ENCODE data around the gene SOAT1.
"Not testable (repeated sequence)": the region's sequence is repeated elsewhere in the genome, so short reads cannot be mapped to it uniquely, and the experiment has no call there.

Gene SOAT1

GRCh38 chr1:179293340-179294327 is at the start of gene SOAT1:
SOAT1 (plus strand) TSS chr1:179293797; CDS start chr1:179302685, 8,888 bp downstream.
- peak; percentile 95 for DNase-seq (ENCODE audit: low spot score)

- not testable (repeated sequence) for DNase-seq (ENCODE audit: low spot score)
Observed at GRCh38 chr1:179245426-179245825, 48.2 kb upstream of the SOAT1 start.

GRCh38 chr1:179247923-179248322 is 45.7 kb upstream of the SOAT1 start:
- DNase-seq (ENCODE audit: low spot score), result no peak

GRCh38 chr1:179251675-179252074 is 41.9 kb upstream of the SOAT1 start:
- DNase-seq (ENCODE audit: low spot score), result no peak

- no peak for DNase-seq (ENCODE audit: low spot score)
Observed at GRCh38 chr1:179252606-179253005, 41.0 kb upstream of the SOAT1 start.

- no peak for DNase-seq (ENCODE audit: low spot score)
Observed at GRCh38 chr1:179253286-179253972, 40.2 kb upstream of the SOAT1 start.

- DNase-seq (ENCODE audit: low spot score), result no peak
Observed at GRCh38 chr1:179262183-179262582, 31.4 kb upstream of the SOAT1 start.

GRCh38 chr1:179263121-179263520 is 30.5 kb upstream of the SOAT1 start:
- no peak for DNase-seq (ENCODE audit: low spot score)

- DNase-seq (ENCODE audit: low spot score), result no peak
Observed at GRCh38 chr1:179264507-179264906, 29.1 kb upstream of the SOAT1 start.

GRCh38 chr1:179269071-179269470 is 24.5 kb upstream of the SOAT1 start:
- no peak for DNase-seq (ENCODE audit: low spot score)

- not testable (repeated sequence) for DNase-seq (ENCODE audit: low spot score)
Observed at GRCh38 chr1:179274424-179274823, 19.2 kb upstream of the SOAT1 start.

GRCh38 chr1:179278920-179279319 is 14.7 kb upstream of the SOAT1 start:
- no peak for DNase-seq (ENCODE audit: low spot score)

GRCh38 chr1:179283992-179284391 is 9.6 kb upstream of the SOAT1 start:
- DNase-seq (ENCODE audit: low spot score), result no peak

GRCh38 chr1:179287946-179288345 is 5.7 kb upstream of the SOAT1 start:
- no peak for DNase-seq (ENCODE audit: low spot score)

GRCh38 chr1:179288977-179289376 is 4.6 kb upstream of the SOAT1 start:
- DNase-seq (ENCODE audit: low spot score), result no peak

- no peak for DNase-seq (ENCODE audit: low spot score)
Observed at GRCh38 chr1:179295164-179295755, 1.7 kb downstream of the SOAT1 start.

GRCh38 chr1:179296356-179297104 is 2.9 kb downstream of the SOAT1 start:
- DNase-seq (ENCODE audit: low spot score), result no peak

- DNase-seq (ENCODE audit: low spot score), result no peak
Observed at GRCh38 chr1:179297105-179297378, 3.4 kb downstream of the SOAT1 start.

- no peak for DNase-seq (ENCODE audit: low spot score)
Observed at GRCh38 chr1:179298952-179299351, 5.4 kb downstream of the SOAT1 start.

GRCh38 chr1:179300112-179300511 is 6.5 kb downstream of the SOAT1 start:
- DNase-seq (ENCODE audit: low spot score), result no peak

- DNase-seq (ENCODE audit: low spot score), result no peak
Observed at GRCh38 chr1:179302070-179302469, 8.5 kb downstream of the SOAT1 start.

GRCh38 chr1:179303200-179303785 is 9.7 kb downstream of the SOAT1 start:
- no peak for DNase-seq (ENCODE audit: low spot score)
